Rectal smooth muscle tissue (tissue), 1 donor: ENCODE results near the gene RABL2A.
"Not testable (repeated sequence)": the region's sequence is repeated elsewhere in the genome, so short reads cannot be mapped to it uniquely, and the experiment has no call there.

Experiments
- H3K27ac ChIP-seq: one replicate; pipeline ENCODE4 v1.7.0; 2013; ENCODE audit warnings: low read depth, low read length, inconsistent platforms
- H3K27me3 ChIP-seq: one replicate; pipeline ENCODE4 v1.7.0; 2013; ENCODE audit warnings: low read length; ENCODE audit not compliant: control insufficient read depth, insufficient read depth
- H3K36me3 ChIP-seq: one replicate; pipeline ENCODE4 v1.7.0; 2013; ENCODE audit warnings: low read length; ENCODE audit not compliant: control insufficient read depth, insufficient read depth
- H3K4me1 ChIP-seq: one replicate; pipeline ENCODE4 v1.7.0; 2013; ENCODE audit warnings: low read length; ENCODE audit not compliant: control insufficient read depth, insufficient read depth
- H3K4me3 ChIP-seq: one replicate; pipeline ENCODE4 v1.7.0; 2013; ENCODE audit warnings: low read length
- H3K9ac ChIP-seq: one replicate; pipeline ENCODE4 v1.7.0; 2013; ENCODE audit warnings: low read length

Gene RABL2A

GRCh38 chr2:113635358-113635757 lies 8.3 kb downstream of the RABL2A start:
- H3K9ac ChIP-seq, H3K27ac ChIP-seq, H3K4me1 ChIP-seq, H3K36me3 ChIP-seq, H3K4me3 ChIP-seq, H3K27me3 ChIP-seq: not testable (repeated sequence)

DNA sequence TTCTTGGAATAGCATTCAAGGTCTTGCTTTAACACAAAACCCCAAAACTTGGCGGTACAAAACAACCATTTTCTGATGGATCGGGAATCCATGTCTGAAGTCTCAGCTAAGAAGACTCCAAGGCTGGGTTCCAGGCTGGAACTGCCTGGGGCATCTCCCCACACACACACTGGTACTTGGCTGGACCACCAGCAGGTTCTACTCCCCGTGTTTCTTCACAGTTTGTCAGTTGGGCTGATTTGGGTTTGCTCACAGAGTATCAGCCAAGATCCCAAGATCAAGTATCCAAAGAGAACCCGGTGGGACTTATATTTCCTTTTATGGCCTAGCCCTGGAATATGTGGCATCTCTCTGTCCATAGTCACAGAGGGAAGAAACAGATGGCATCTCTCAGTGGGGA lies 9.2 kb downstream of the RABL2A start:
- H3K4me3 ChIP-seq, H3K36me3 ChIP-seq, H3K27me3 ChIP-seq, H3K27ac ChIP-seq, H3K9ac ChIP-seq, H3K4me1 ChIP-seq: not testable (repeated sequence)

DNA sequence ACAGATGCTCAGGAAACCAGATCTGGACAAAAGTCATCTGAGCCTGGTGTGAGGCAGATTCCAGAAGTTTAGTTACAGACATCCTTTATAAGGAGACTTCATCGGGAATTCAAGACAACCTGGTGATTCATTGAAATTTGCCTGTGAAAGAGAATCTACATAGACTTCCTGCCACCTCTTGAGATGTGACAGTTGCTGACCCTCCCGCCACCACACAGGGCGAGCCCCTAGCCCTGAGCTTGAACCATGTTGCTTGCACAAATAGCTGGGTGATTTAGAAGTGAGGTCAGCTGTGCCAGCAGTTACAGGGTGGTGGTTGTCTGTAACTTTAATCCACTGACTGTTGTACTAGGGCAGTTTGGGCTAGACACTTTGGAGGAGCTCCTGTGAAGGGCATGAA lies 11.0 kb downstream of the RABL2A start:
- H3K4me1 ChIP-seq, H3K4me3 ChIP-seq, H3K27me3 ChIP-seq, H3K9ac ChIP-seq, H3K36me3 ChIP-seq, H3K27ac ChIP-seq: not testable (repeated sequence)

DNA sequence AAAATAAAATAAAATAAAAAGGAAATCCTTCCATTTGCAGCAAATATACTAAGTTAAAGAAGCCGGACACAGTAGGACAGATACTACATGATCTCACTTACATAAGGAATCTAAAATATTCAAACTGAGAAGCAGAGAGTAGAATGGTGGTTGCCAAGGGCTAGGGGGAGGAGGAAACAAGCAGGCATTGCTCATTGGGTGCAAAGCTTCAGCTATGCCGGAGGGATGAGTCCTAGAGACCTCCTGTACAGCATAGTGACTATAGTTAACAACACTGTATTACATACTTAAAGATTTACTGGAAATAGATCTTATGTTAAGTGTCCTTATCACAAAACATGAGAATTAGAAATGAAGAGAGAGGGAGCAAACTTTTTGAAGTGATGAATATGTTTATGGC lies 19.2 kb downstream of the RABL2A start:
- H3K4me1 ChIP-seq, H3K27ac ChIP-seq, H3K36me3 ChIP-seq, H3K4me3 ChIP-seq, H3K27me3 ChIP-seq, H3K9ac ChIP-seq: not testable (repeated sequence)

DNA sequence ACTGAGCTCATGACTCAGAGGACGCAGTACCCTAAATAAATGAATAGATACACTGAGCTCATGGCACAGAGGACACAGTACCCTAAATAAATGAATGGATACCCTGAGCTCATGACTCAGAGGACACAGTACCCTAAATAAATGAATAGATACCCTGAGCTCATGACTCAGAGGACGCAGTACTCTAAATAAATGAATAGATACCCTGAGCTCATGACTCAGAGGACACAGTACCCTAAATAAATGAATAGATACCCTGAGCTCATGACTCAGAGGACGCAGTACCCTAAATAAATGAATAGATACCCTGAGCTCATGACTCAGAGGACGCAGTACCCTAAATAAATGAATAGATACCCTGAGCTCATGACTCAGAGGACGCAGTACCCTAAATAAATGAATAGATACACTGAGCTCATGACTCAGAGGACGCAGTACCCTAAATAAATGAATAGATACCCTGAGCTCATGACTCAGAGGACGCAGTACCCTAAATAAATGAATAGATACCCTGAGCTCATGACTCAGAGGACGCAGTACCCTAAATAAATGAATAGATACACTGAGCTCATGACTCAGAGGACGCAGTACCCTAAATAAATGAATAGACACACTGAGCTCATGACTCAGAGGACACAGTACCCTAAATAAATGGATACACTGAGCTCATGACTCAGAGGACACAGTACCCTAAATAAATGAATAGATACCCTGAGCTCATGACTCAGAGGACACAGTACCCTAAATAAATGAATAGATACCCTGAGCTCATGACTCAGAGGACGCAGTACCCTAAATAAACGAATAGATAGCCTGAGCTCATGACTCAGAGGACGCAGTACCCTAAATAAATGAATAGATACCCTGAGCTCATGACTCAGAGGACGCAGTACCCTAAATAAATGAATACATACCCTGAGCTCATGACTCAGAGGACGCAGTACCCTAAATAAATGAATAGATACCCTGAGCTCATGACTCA lies 24.1 kb downstream of the RABL2A start:
- not testable (repeated sequence) for H3K9ac ChIP-seq, H3K36me3 ChIP-seq, H3K4me3 ChIP-seq, H3K27me3 ChIP-seq, H3K4me1 ChIP-seq, H3K27ac ChIP-seq

GRCh38 chr2:113652599-113652998 lies 25.5 kb downstream of the RABL2A start:
- not testable (repeated sequence) for H3K27me3 ChIP-seq, H3K27ac ChIP-seq, H3K4me3 ChIP-seq, H3K4me1 ChIP-seq, H3K36me3 ChIP-seq, H3K9ac ChIP-seq

DNA sequence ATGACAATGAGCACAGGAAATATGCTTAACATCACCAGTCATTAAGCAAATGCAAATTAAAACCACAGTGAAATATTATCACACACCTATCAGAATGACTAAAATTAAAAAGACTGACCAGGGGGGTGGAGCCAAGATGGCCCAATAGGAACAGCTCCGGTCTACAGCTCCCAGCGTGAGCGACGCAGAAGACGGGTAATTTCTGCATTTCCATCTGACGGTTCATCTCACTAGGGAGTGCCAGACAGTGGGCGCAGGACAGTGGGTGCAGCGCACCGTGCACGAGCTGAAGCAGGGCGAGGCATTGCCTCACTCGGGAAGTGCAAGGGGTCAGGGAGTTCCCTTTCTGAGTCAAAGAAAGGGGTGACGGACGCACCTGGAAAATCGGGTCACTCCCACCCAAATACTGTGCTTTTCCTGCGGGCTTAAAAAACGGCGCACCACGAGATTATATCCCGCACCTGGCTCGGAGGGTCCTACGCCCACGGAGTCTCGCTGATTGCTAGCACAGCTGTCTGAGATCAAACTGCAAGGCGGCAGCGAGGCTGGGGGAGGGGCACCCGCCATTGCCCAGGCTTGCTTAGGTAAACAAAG lies 29.1 kb downstream of the RABL2A start:
- not testable (repeated sequence) for H3K4me3 ChIP-seq, H3K27ac ChIP-seq, H3K4me1 ChIP-seq, H3K36me3 ChIP-seq, H3K27me3 ChIP-seq, H3K9ac ChIP-seq

GRCh38 chr2:113657735-113658134 lies 30.7 kb downstream of the RABL2A start:
- not testable (repeated sequence) for H3K4me1 ChIP-seq, H3K27me3 ChIP-seq, H3K9ac ChIP-seq, H3K27ac ChIP-seq, H3K4me3 ChIP-seq, H3K36me3 ChIP-seq

DNA sequence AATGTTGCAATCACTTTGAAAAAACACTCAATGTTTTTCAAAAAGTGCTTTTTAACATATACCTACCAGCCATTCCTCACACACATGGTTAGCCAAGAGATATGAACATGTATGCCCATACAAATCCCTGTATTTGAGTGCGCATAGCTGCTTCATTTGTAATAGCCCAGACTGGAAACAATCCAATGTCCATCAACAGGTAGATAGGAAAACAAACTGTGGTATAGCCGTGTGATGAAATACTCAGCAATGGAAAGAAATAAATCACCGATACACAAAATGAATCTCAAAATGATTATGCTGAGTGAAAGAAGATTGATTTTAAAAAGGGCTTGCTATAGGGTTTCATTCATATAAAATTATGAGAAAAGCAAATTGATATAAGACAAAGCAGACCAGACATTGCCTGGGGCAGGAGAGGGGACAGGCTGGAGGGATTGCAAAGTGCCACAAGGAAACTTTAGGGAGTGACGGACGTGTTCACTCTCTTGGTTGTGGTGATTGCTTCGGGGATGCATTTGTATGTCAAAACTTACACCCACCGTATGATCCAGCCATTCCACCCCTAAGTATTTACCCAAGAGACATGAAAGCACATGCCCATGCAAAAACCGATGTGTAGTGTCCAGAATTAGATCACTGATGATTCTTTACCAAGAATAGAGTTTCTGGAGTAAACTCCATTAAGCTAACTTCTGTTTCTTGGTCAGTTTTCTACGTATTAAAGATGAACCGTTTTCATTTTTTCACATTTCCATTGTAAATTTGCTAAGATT lies 36.4 kb downstream of the RABL2A start:
- not testable (repeated sequence) for H3K27me3 ChIP-seq, H3K4me3 ChIP-seq, H3K36me3 ChIP-seq, H3K4me1 ChIP-seq, H3K9ac ChIP-seq, H3K27ac ChIP-seq

GRCh38 chr2:113664761-113665533 lies 37.9 kb downstream of the RABL2A start:
- not testable (repeated sequence) for H3K27ac ChIP-seq, H3K4me3 ChIP-seq, H3K9ac ChIP-seq, H3K27me3 ChIP-seq, H3K4me1 ChIP-seq, H3K36me3 ChIP-seq

DNA sequence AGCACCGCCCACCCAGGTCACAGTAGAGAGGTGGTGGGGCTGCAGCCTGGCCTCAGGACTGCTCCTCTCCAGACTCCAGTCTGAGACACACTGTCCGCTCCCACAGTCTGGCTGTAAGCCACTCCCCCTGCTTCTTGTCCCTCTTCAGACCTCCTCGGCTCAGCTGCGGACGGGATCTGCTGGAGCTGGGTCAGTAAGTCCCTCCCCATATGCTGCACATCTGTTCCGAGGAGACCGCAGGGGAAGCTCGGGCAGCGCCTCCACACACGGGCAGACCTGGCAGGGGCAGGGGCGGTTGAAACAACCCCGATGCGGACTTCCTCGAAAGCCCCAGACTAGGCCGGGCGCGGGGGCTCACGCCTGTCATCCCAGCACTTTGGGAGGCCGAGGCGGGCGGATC lies 41.9 kb downstream of the RABL2A start:
- not testable (repeated sequence) for H3K27ac ChIP-seq, H3K9ac ChIP-seq, H3K4me3 ChIP-seq, H3K27me3 ChIP-seq, H3K4me1 ChIP-seq, H3K36me3 ChIP-seq

GRCh38 chr2:113672326-113672932 lies 45.4 kb downstream of the RABL2A start:
- H3K36me3 ChIP-seq, result no peaks in the 10 kb centered on the region
- no peaks in the 10 kb centered on the region for H3K4me1 ChIP-seq
- no peak overlapping the region for H3K9ac ChIP-seq
- H3K27ac ChIP-seq, result no peak overlapping the region
- no peak overlapping the region for H3K4me3 ChIP-seq
- H3K27me3 ChIP-seq, result no peaks in the 10 kb centered on the region
